ENCODE data around the gene PPIL1. TPM values are rescaled to one million over a fixed set of nuclear protein-coding genes. Genes with fewer than 3 reads are reported as not detected.

The PPIL1 gene
- total RNA-seq, 4 donors from 2014 or later = 4.1 to 16.6 (median 7.7) TPM

- WGBS = 91% methylated on average over 6 of the region's 6 CpGs
- Histone ChIP-seq H3K27ac (no peak overlapping the region), H3K4me3 (no peak overlapping the region), H3K9me3 (no peaks in the 10 kb centered on the region), H3K4me1 (peaks cover 42% of the 10 kb centered on the region), H3K36me3 (no peaks in the 10 kb centered on the region), H3K27me3 (peaks cover 8% of the 10 kb centered on the region)
- TF ChIP-seq POLR2AphosphoS5 (IDR thresholded peaks at IDR 0.05) (no peak), POLR2A (IDR thresholded peaks at IDR 0.05) (no peak), CTCF (IDR thresholded peaks at IDR 0.05) (no peak), EP300 (IDR thresholded peaks at IDR 0.05) (no peak)
- no peak for DNase-seq (ENCODE audit: low spot score in 2 of 2)
These were observed 36.9 kb downstream of the PPIL1 start for GRCh38 chr6:36837686-36838085.

GRCh38 chr6:36837022-36837339 lies 37.6 kb downstream of the PPIL1 start:
- Histone ChIP-seq H3K4me3 (no peak overlapping the region), H3K27me3 (peaks cover 8% of the 10 kb centered on the region), H3K36me3 (no peaks in the 10 kb centered on the region), H3K9me3 (no peaks in the 10 kb centered on the region), H3K4me1 (peaks cover 42% of the 10 kb centered on the region), H3K27ac (no peak overlapping the region)
- WGBS = no CpG with 5 or more reads among the region's 2 CpGs
- TF ChIP-seq POLR2AphosphoS5 (IDR thresholded peaks at IDR 0.05) (no peak), POLR2A (IDR thresholded peaks at IDR 0.05) (no peak), CTCF (IDR thresholded peaks at IDR 0.05) (no peak), EP300 (IDR thresholded peaks at IDR 0.05) (no peak)
- DNase-seq (ENCODE audit: low spot score in 2 of 2) = no peak

GRCh38 chr6:36836111-36837021 lies 38.2 kb downstream of the PPIL1 start:
- peaks cover 8% of the 10 kb centered on the region for H3K27me3 ChIP-seq
- DNase-seq (ENCODE audit: low spot score in 2 of 2) = no peak
- no peak overlapping the region for H3K27ac ChIP-seq
- 73% methylated on average over 3 of the region's 3 CpGs for WGBS
- no peak overlapping the region for H3K4me3 ChIP-seq
- TF ChIP-seq POLR2AphosphoS5 (IDR thresholded peaks at IDR 0.05) (no peak), CTCF (IDR thresholded peaks at IDR 0.05) (no peak), POLR2A (IDR thresholded peaks at IDR 0.05) (no peak), EP300 (IDR thresholded peaks at IDR 0.05) (no peak)
- no peaks in the 10 kb centered on the region for H3K9me3 ChIP-seq
- no peaks in the 10 kb centered on the region for H3K36me3 ChIP-seq
- peaks cover 38% of the 10 kb centered on the region for H3K4me1 ChIP-seq

GRCh38 chr6:36834576-36835341 lies 39.8 kb downstream of the PPIL1 start:
- DNase-seq (ENCODE audit: low spot score in 2 of 2) = no peak
- Histone ChIP-seq H3K4me1 (peaks cover 35% of the 10 kb centered on the region), H3K27ac (no peak overlapping the region), H3K27me3 (peaks cover 8% of the 10 kb centered on the region), H3K36me3 (no peaks in the 10 kb centered on the region), H3K4me3 (no peak overlapping the region), H3K9me3 (no peaks in the 10 kb centered on the region)
- 38% methylated on average over 13 of the region's 17 CpGs for WGBS
- TF ChIP-seq CTCF (IDR thresholded peaks at IDR 0.05) = no peak
- TF ChIP-seq POLR2AphosphoS5 (IDR thresholded peaks at IDR 0.05) = no peak
- no peak for TF ChIP-seq EP300 (IDR thresholded peaks at IDR 0.05)
- no peak for TF ChIP-seq POLR2A (IDR thresholded peaks at IDR 0.05)

GRCh38 chr6:36833182-36833789 lies 41.3 kb downstream of the PPIL1 start:
- H3K4me3 ChIP-seq = no peak overlapping the region
- H3K36me3 ChIP-seq = no peaks in the 10 kb centered on the region
- 84% methylated on average over 7 of the region's 7 CpGs for WGBS
- no peak for DNase-seq (ENCODE audit: low spot score in 2 of 2)
- H3K27ac ChIP-seq = no peak overlapping the region
- peaks cover 30% of the 10 kb centered on the region for H3K4me1 ChIP-seq
- TF ChIP-seq POLR2A (IDR thresholded peaks at IDR 0.05) = no peak
- no peak for TF ChIP-seq CTCF (IDR thresholded peaks at IDR 0.05)
- TF ChIP-seq EP300 (IDR thresholded peaks at IDR 0.05) = no peak
- TF ChIP-seq POLR2AphosphoS5 (IDR thresholded peaks at IDR 0.05) = no peak
- no peaks in the 10 kb centered on the region for H3K9me3 ChIP-seq
- H3K27me3 ChIP-seq = no peaks in the 10 kb centered on the region
